Panc1 (cell line): ENCODE measurements around the gene WDR83. TPM values are rescaled to one million over a fixed set of nuclear protein-coding genes. Genes with fewer than 3 reads are reported as not detected.

Experiments
- ATAC-seq: fragments of 200-7000 bp; cut with Tn5 transposase; 2 replicates; pipeline ENCODE4 v1.9.1; 2020; ENCODE audit warnings: mild to moderate bottlenecking, moderate library complexity
- BruUV-seq: library from RNA; stranded (reverse); fragments of 400-500 nt; replicated peaks from 2 replicates; lab custom pipeline; 2021; lab: Mats Ljungman, UMichigan
- CTCF ChIA-PET: fragments of 300-600 bp; sonication (Branson Sonifier 250); formaldehyde crosslinking; loops from one replicate; lab custom pipeline; 2022; ENCODE audit warnings: antibody characterized with exemption; lab: Charles Lee
- POLR2A ChIA-PET: fragments of 300-600 bp; sonication (Branson Sonifier 250); formaldehyde crosslinking; loops from one replicate; lab custom pipeline; 2022; ENCODE audit warnings: antibody characterized with exemption; lab: Charles Lee
- DNase-seq: peaks from one replicate; pipeline ENCODE4 v3.0.0-alpha.2; 2010; ENCODE audit warnings: low read depth, low spot score
- H3K27ac ChIP-seq: 2 replicates; pipeline ENCODE4 v1.5.1; 2011; ENCODE audit warnings: mild to moderate bottlenecking, low read length, inconsistent platforms
- H3K27me3 ChIP-seq: fragments of 200-500 bp; sonication (Bioruptor generic); 2 replicates; pipeline ENCODE4 v1.6.0; 2014; ENCODE audit warnings: low read length, inconsistent platforms; ENCODE audit not compliant: control insufficient read depth, insufficient read depth
- H3K36me3 ChIP-seq: fragments of 200-500 bp; sonication (Bioruptor generic); 2 replicates; pipeline ENCODE4 v1.5.1; 2014; ENCODE audit warnings: inconsistent platforms, mild to moderate bottlenecking, low read length, moderate library complexity; ENCODE audit not compliant: control insufficient read depth, insufficient read depth
- H3K4me1 ChIP-seq: 2 replicates; pipeline ENCODE4 v1.5.1; 2011; ENCODE audit warnings: inconsistent platforms, mild to moderate bottlenecking, low read length, moderate library complexity; ENCODE audit not compliant: control insufficient read depth, insufficient read depth
- H3K4me3 ChIP-seq, 2 experiments: 2 replicates each; pipeline ENCODE4 v1.5.1; 2011 to 2012; ENCODE audit warnings: low read depth in 2 of 2, low read length in 2 of 2, mild to moderate bottlenecking in 2 of 2, inconsistent platforms in 1 of 2, moderate library complexity in 1 of 2
- H3K9me3 ChIP-seq: fragments of 200-500 bp; sonication (Bioruptor generic); 2 replicates; pipeline ENCODE4 v1.5.1; 2014; ENCODE audit warnings: low read depth, mild to moderate bottlenecking, inconsistent platforms, low read length, moderate library complexity; ENCODE audit not compliant: control insufficient read depth, insufficient read depth
- POLR2AphosphoS5 ChIP-seq: IDR thresholded peaks from 2 replicates; pipeline ENCODE4 v1.6.1; 2012; ENCODE audit warnings: mild to moderate bottlenecking, low read depth, low read length, moderate library complexity
- REST ChIP-seq, 2 experiments: IDR thresholded peaks; 2 replicates each; pipeline ENCODE4 v1.6.1; 2011 to 2012; ENCODE audit warnings: low read depth in 2 of 2, control low read depth in 1 of 2, low read length in 1 of 2, mild to moderate bottlenecking in 1 of 2, moderate library complexity in 1 of 2; ENCODE audit not compliant: insufficient read depth in 1 of 2
- SIN3A ChIP-seq: IDR thresholded peaks from 2 replicates; pipeline ENCODE4 v1.6.1; 2012; ENCODE audit warnings: low read depth, mild to moderate bottlenecking, low read length, moderate library complexity, borderline replicate concordance; ENCODE audit not compliant: insufficient read depth
- TCF7L2 ChIP-seq: IDR thresholded peaks from 2 replicates; pipeline ENCODE4 v1.6.1; 2011; ENCODE audit warnings: mild to moderate bottlenecking, low read depth, low read length, inconsistent platforms
- in situ Hi-C: cut with HindIII; loops from 2 replicates; pipeline ENCODE4 v1.10.0; 2016; ENCODE audit warnings: low sequenced_read_pairs, low pct_unique_long_range_greater_than_20kb
- intact Hi-C: fragments of 100-400 bp; cut with micrococcal nuclease; formaldehyde crosslinking; loops from one replicate; pipeline ENCODE4 v1.10.0; 2022; ENCODE audit not compliant: unreplicated experiment
- total RNA-seq: library from RNA; stranded (reverse); gene quantifications from one replicate; pipeline ENCODE4 v1.2.1, GENCODE V29; 2021; ENCODE audit not compliant: unreplicated experiment
- TF ChIP-seq, protein P1 (sequence below): fragments of 450-650 bp; IDR thresholded peaks from 2 replicates; pipeline ENCODE4 v1.5.1; 2017; ENCODE audit warnings: mild to moderate bottlenecking

WDR83 gene
- total RNA-seq, 1 experiment from 2014 or later: 10.8 TPM

GRCh38 chr19:12647047-12647446 lies 19.6 kb upstream of the WDR83 start:
- TF ChIP-seq, protein P1, sequence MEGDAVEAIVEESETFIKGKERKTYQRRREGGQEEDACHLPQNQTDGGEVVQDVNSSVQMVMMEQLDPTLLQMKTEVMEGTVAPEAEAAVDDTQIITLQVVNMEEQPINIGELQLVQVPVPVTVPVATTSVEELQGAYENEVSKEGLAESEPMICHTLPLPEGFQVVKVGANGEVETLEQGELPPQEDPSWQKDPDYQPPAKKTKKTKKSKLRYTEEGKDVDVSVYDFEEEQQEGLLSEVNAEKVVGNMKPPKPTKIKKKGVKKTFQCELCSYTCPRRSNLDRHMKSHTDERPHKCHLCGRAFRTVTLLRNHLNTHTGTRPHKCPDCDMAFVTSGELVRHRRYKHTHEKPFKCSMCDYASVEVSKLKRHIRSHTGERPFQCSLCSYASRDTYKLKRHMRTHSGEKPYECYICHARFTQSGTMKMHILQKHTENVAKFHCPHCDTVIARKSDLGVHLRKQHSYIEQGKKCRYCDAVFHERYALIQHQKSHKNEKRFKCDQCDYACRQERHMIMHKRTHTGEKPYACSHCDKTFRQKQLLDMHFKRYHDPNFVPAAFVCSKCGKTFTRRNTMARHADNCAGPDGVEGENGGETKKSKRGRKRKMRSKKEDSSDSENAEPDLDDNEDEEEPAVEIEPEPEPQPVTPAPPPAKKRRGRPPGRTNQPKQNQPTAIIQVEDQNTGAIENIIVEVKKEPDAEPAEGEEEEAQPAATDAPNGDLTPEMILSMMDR: no peak
- TF ChIP-seq TCF7L2 (no peak), POLR2AphosphoS5 (no peak), REST (IDR thresholded peaks at IDR 0.05; ENCODE audit: insufficient read depth in 1 of 2, low read depth in 2 of 2, low read length in 1 of 2) (no peak), SIN3A (no peak)
- DNase-seq (no peak), ATAC-seq (no peak)
- Histone ChIP-seq H3K27ac (no peak overlapping the region), H3K4me3 (no peak overlapping the region), H3K36me3 (no peaks in the 10 kb centered on the region), H3K4me1 (no peaks in the 10 kb centered on the region), H3K9me3 (no peaks in the 10 kb centered on the region), H3K27me3 (no peaks in the 10 kb centered on the region)
- intact Hi-C loops: loop anchor here (5.0 kb wide), 1 partner anchor 95 kb away; the partner anchor contains the start of gene ZNF564
- CTCF ChIA-PET: interaction anchor here (0.7 kb wide), 1 partner anchor 182 kb away, joined by 12 read pairs; no protein-coding TSS in a partner anchor
- POLR2A ChIA-PET: no interaction called here
- in situ Hi-C loops: no loop called here
- BruUV-seq: no TSS peak

DNA sequence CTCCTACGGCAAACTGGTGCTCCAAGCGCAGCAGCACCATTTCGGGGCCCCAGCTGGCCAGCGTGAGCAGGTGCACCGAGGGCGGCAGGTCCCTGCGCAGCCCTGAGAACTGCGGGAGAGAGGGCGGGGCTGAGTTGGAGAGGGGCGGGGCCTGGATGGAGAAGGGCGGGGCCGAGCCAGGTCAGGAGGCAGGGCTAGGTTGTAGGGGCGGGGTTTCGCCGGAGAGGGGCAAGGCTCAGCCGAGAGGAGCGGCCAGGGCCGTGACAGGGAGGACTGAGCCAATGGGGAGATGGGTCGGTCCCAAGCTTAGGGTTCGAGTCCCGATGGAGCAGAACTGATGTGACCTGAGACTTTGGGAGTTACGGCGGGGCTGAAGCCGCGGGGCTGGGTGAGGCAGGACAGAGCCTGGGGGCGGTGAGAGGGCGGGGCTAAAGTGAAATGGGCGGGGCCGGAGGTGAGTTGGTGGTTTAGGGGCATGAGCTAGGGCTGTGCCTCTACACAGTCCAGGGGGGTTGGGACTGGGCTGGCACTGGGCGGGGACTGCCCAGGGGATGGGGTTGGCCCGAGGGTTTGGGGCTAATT lies 19.0 kb upstream of the WDR83 start:
- no peaks in the 10 kb centered on the region for H3K36me3 ChIP-seq
- H3K27me3 ChIP-seq: no peaks in the 10 kb centered on the region
- intact Hi-C loops (loop anchor here (5.0 kb wide), 1 partner anchor 95 kb away; the partner anchor contains the start of gene ZNF564), in situ Hi-C loops (no loop called here)
- ChIA-PET CTCF (interaction anchor here (0.7 kb wide), 1 partner anchor 182 kb away, joined by 12 read pairs; no protein-coding TSS in a partner anchor), POLR2A (no interaction called here)
- no TSS peak for BruUV-seq
- H3K9me3 ChIP-seq: no peaks in the 10 kb centered on the region
- TF ChIP-seq, protein P1: no peak
- TF ChIP-seq TCF7L2 (no peak), REST (IDR thresholded peaks at IDR 0.05; ENCODE audit: insufficient read depth in 1 of 2, low read depth in 2 of 2, low read length in 1 of 2) (no peak), SIN3A (no peak), POLR2AphosphoS5 (no peak)
- ATAC-seq (peak; percentile 80), DNase-seq (no peak)
- H3K4me1 ChIP-seq: no peaks in the 10 kb centered on the region
- no peak overlapping the region for H3K4me3 ChIP-seq
- no peak overlapping the region for H3K27ac ChIP-seq
